Stomach (tissue), 9 donors: Measurements from ENCODE around the gene DLG2. TPM values are rescaled to one million over a fixed set of nuclear protein-coding genes. Genes with fewer than 3 reads are reported as not detected.
"Not testable (repeated sequence)": the region's sequence is repeated elsewhere in the genome, so short reads cannot be mapped to it uniquely, and the experiment has no call there.

Source experiments
- DNase-seq, 2 donors: peaks; one replicate each; pipeline versions ENCODE4 v3.0.0 to v3.0.0-alpha.2; 2013 to 2019
- H3K27ac ChIP-seq, 5 donors: fragments of 200-600 bp in 4 of 5; sonication (generic) in 4 of 5; one replicate each; pipeline ENCODE4 v1.5.1; 2013 to 2019; ENCODE audit warnings: mild to moderate bottlenecking in 1 of 5, moderate library complexity in 1 of 5
- H3K27me3 ChIP-seq, 3 donors: fragments of 200-600 bp; sonication (generic); one replicate each; pipeline ENCODE4 v1.5.1; 2017 to 2019; ENCODE audit warnings: mixed run types in 1 of 3
- H3K36me3 ChIP-seq, 4 donors: fragments of 200-600 bp; sonication (generic); 1 replicate in 3 of 4; 2 replicates in 1 of 4; pipeline ENCODE4 v1.5.1; 2016 to 2019
- H3K4me1 ChIP-seq, 4 donors: fragments of 200-600 bp; sonication (generic); one replicate each; pipeline ENCODE4 v1.5.1; 2016 to 2019
- H3K4me3 ChIP-seq, 4 donors: fragments of 200-600 bp; sonication (generic) in 3 of 4; one replicate each; pipeline ENCODE4 v1.5.1; 2016 to 2019; ENCODE audit warnings: mild to moderate bottlenecking in 1 of 4
- H3K9me3 ChIP-seq, 4 donors: fragments of 200-600 bp; sonication (generic); one replicate each; pipeline ENCODE4 v1.5.1; 2016 to 2019
- EP300 ChIP-seq: sonication (generic); formaldehyde crosslinking; IDR thresholded peaks from one replicate; pipeline ENCODE4 v1.6.1; 2017; ENCODE audit warnings: antibody characterized with exemption
- POLR2A ChIP-seq, 4 donors: fragments of 450-650 bp; IDR thresholded peaks; one replicate each; pipeline ENCODE4 v1.6.1; 2016; ENCODE audit warnings: antibody characterized with exemption in 4 of 4, control low read depth in 2 of 4, mild to moderate bottlenecking in 1 of 4, moderate library complexity in 1 of 4
- POLR2AphosphoS5 ChIP-seq, 3 donors: sonication (generic); formaldehyde crosslinking; IDR thresholded peaks; one replicate each; pipeline ENCODE4 v1.6.1; 2016; ENCODE audit warnings: antibody characterized with exemption in 3 of 3
- WGBS, 5 donors: extraction: QIAGEN DNeasy Blood & Tissue Kit in 3 of 5; methylation state at CpG; one replicate each; pipeline versions ENCODE4 v1.1.5 to v1.1.7; 2013 to 2018; 5-methylcytosine and 5-hydroxymethylcytosine counted together
- intact Hi-C: fragments of 100-400 bp; cut with DNase I; formaldehyde crosslinking; loops from one replicate; pipeline ENCODE4 v1.15.1; 2023; ENCODE audit warnings: low total_unique reads
- polyA plus RNA-seq, 3 donors: library from polyadenylated mRNA; stranded (reverse); fragments of 200-250 nt; gene quantifications; one replicate each; pipeline ENCODE4 v1.2.3, GENCODE V29; 2013
- total RNA-seq, 5 donors: library from RNA; depleted of rRNA; stranded (reverse); fragments of >200 nt; gene quantifications; one replicate each; pipeline versions ENCODE4 v1.1.0 to v1.2.3, GENCODE V29; 2014 to 2016
- TF ChIP-seq, protein P1 (sequence below), 7 experiments: fragments of 450-650 bp in 4 of 7; fragments of 200-600 bp in 3 of 7; sonication (generic) in 3 of 7; IDR thresholded peaks; one replicate each; pipeline ENCODE4 v1.5.1; 2016 to 2019; ENCODE audit warnings: antibody characterized with exemption in 7 of 7, control low read depth in 2 of 7, mild to moderate bottlenecking in 1 of 7
- donor health status: healthy with polysubstance abuse.
- donor health status: Bipolar disorder and iron deficiency.
- donor health status: healthy.

Gene DLG2
- total and polyA plus RNA-seq, 8 donors = 1.3 to 19.1 (median 3.5) TPM

DNA sequence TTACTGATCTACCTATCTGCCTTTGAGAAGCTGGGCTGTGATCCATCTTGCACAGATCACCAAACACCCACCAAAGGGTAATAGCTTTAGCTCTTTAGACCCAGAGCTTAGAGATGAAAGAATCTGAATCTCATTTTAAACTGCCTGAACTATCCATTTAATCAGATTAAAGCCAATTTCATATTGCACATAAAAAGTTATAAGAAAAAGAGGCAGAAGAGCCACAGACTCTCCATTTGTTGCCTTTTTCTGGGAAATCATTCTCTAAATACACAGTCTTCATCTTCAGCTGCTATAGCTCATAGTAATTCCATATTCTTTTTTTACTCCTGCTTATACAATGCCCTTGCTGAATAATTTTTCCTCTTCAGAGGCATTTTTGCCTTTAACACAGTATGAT is 271.2 kb downstream of the DLG2 start:
- H3K4me3 ChIP-seq = no peak overlapping the region
- no peaks in the 10 kb centered on the region for H3K27me3 ChIP-seq
- H3K27ac ChIP-seq = no peak overlapping the region
- TF ChIP-seq POLR2A (IDR thresholded peaks at IDR 0.05) (no peak), EP300 (no peak), POLR2AphosphoS5 (IDR thresholded peaks at IDR 0.05) (no peak)
- TF ChIP-seq, protein P1, sequence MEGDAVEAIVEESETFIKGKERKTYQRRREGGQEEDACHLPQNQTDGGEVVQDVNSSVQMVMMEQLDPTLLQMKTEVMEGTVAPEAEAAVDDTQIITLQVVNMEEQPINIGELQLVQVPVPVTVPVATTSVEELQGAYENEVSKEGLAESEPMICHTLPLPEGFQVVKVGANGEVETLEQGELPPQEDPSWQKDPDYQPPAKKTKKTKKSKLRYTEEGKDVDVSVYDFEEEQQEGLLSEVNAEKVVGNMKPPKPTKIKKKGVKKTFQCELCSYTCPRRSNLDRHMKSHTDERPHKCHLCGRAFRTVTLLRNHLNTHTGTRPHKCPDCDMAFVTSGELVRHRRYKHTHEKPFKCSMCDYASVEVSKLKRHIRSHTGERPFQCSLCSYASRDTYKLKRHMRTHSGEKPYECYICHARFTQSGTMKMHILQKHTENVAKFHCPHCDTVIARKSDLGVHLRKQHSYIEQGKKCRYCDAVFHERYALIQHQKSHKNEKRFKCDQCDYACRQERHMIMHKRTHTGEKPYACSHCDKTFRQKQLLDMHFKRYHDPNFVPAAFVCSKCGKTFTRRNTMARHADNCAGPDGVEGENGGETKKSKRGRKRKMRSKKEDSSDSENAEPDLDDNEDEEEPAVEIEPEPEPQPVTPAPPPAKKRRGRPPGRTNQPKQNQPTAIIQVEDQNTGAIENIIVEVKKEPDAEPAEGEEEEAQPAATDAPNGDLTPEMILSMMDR (IDR thresholded peaks at IDR 0.05) = no peak
- H3K4me1 ChIP-seq = no peaks in the 10 kb centered on the region
- no peaks in the 10 kb centered on the region for H3K36me3 ChIP-seq
- intact Hi-C loops = no loop called here
- peaks cover 0 to 3% (median 0%) of the 10 kb centered on the region in 4 donors for H3K9me3 ChIP-seq
- DNase-seq = no peak

DNA sequence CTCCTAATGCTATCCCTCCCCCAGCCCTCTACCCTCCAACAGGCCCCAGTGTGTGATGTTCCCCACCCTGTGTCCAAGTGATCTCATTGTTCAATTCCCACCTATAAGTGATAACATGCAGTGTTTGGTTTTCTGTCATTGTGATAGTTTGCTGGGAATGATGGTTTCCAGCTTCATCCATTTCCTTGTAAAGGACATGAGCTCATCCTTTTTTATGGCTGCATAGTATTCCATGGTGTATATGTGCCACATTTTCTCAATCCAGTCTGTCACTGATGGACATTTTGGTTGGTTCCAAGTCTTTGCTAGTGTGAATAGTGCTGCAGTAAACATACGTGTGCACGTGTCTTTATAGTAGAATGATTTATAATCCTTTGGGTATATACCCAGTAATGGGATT is 277.6 kb downstream of the DLG2 start:
- H3K36me3 ChIP-seq, H3K27ac ChIP-seq, H3K4me3 ChIP-seq, DNase-seq, H3K27me3 ChIP-seq, H3K4me1 ChIP-seq, intact Hi-C loops: not testable (repeated sequence)
- H3K9me3 ChIP-seq = peaks cover 0 to 27% (median 4%) of the 10 kb centered on the region in 4 donors
- WGBS, 5 donors = 89 to 100% (median 94%) methylated on average over 2 of the region's 2 CpGs

GRCh38 chr11:85348945-85349344 is 278.2 kb downstream of the DLG2 start:
- Histone ChIP-seq H3K9me3 (peaks cover 0 to 27% (median 4%) of the 10 kb centered on the region in 4 donors), H3K27ac (no peak overlapping the region), H3K4me3 (no peak overlapping the region), H3K27me3 (no peaks in the 10 kb centered on the region), H3K4me1 (no peaks in the 10 kb centered on the region), H3K36me3 (no peaks in the 10 kb centered on the region)
- TF ChIP-seq, protein P1 (IDR thresholded peaks at IDR 0.05) = no peak
- no peak for TF ChIP-seq EP300
- TF ChIP-seq POLR2AphosphoS5 (IDR thresholded peaks at IDR 0.05) = no peak
- no peak for TF ChIP-seq POLR2A (IDR thresholded peaks at IDR 0.05)
- DNase-seq = no peak
- intact Hi-C loops = no loop called here

DNA sequence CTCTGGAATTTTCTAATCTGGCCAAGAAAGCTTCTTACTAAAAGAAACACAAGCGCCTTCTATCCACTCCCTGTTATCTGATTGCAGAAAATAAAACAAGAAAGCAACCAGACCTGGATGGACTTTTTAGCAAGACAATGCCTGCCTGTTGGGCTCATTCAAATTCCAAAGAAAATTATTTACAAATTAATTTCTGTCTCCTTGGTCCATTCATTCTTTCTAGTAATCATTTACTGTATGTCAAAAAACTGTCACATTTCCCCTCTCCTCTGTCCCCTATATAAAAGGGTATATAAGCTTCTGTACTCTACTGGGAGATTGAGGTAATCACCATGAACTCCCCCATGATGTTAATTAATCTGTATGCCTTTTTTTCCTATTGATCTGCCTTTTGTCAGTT is 279.9 kb downstream of the DLG2 start:
- intact Hi-C loops = no loop called here
- no peak overlapping the region for H3K4me3 ChIP-seq
- no peaks in the 10 kb centered on the region for H3K4me1 ChIP-seq
- WGBS, 5 donors = 31 to 50% (median 40%) methylated on average over 1 of the region's 1 CpG
- H3K9me3 ChIP-seq = peaks cover 0 to 28% (median 4%) of the 10 kb centered on the region in 4 donors
- H3K36me3 ChIP-seq = no peaks in the 10 kb centered on the region
- no peaks in the 10 kb centered on the region for H3K27me3 ChIP-seq
- DNase-seq = no peak
- no peak overlapping the region for H3K27ac ChIP-seq
- TF ChIP-seq POLR2AphosphoS5 (IDR thresholded peaks at IDR 0.05) (no peak), EP300 (no peak), POLR2A (IDR thresholded peaks at IDR 0.05) (no peak)
- TF ChIP-seq, protein P1 (IDR thresholded peaks at IDR 0.05) = no peak

- Histone ChIP-seq H3K4me3 (no peak overlapping the region), H3K4me1 (no peaks in the 10 kb centered on the region), H3K27ac (no peak overlapping the region), H3K36me3 (no peaks in the 10 kb centered on the region), H3K9me3 (peaks cover 0 to 36% (median 6%) of the 10 kb centered on the region in 4 donors), H3K27me3 (no peaks in the 10 kb centered on the region)
- no peak for DNase-seq
- TF ChIP-seq POLR2A (IDR thresholded peaks at IDR 0.05) (no peak), POLR2AphosphoS5 (IDR thresholded peaks at IDR 0.05) (no peak), EP300 (no peak)
- TF ChIP-seq, protein P1 (IDR thresholded peaks at IDR 0.05) = no peak
- WGBS, 5 donors = 92 to 95% (median 93%) methylated on average over 6 of the region's 6 CpGs
- intact Hi-C loops = no loop called here
These were observed 280.7 kb downstream of the DLG2 start for GRCh38 chr11:85346484-85346883.

DNA sequence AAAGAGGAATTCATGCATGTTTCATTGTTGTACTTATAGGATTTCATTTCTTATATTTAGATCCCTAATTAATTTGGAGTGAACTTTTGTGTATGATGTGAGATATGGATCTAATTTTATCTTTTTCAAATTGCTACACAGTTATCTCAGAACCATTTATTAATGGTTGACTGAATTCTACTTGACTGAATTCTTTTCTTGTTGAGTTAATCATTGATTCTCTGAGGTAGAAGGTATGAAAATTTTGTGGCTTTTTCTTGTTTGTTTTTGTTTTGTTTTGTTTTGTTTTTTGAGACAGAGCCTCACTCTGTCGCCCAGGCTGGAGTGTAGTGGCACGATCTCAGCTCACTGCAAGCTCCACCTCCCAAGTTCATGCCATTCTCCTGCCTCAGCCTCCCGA is 286.3 kb downstream of the DLG2 start:
- H3K36me3 ChIP-seq, H3K27me3 ChIP-seq, H3K4me3 ChIP-seq, H3K27ac ChIP-seq, H3K4me1 ChIP-seq, intact Hi-C loops, DNase-seq: not testable (repeated sequence)
- 76 to 89% (median 79%) methylated on average over 3 of the region's 3 CpGs for WGBS, 5 donors
- peaks cover 0 to 48% (median 20%) of the 10 kb centered on the region in 4 donors for H3K9me3 ChIP-seq
